ENCODE results near the gene MAEA.

DNA sequence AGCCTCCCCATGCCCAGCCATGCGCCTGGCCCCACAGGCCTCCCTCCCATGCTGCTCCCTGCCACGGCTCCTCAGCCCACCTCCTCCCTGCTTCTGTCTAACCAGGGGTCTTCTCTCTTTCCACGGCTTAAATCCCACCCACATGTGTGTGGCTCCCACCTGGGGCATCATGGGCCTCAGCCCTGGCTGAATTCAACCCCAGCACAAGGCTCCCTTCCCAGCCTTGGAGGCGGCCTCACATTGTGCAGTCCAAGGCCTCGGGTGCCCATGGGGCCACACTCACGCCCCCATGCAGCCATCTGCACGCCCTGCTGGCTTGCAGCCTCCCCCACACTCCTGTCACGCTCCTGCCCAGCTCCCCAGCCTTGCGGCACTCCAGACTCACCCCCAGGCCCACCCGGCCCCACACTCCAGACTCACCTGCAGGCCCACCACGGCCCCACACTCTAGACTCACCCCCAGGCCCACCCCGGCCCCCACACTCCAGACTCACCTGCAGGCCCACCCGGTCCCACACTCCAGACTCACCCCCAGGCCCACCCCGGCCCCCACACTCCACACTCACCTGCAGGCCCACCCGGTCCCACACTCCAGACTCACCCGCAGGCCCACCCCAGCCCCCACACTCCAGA, 27.0 kb downstream of the MAEA start:
- TF ChIP-seq CTCF (IDR thresholded peaks at IDR 0.05) (no peak), JUN (IDR thresholded peaks at IDR 0.05) (no peak), POLR2A (IDR thresholded peaks at IDR 0.05; ENCODE audit: low read length) (no peak), RCOR1 (IDR thresholded peaks at IDR 0.05; ENCODE audit: low read depth, low read length) (no peak), RARB (CRISPR knock-in tag; IDR thresholded peaks at IDR 0.05) (no peak), EP300 (IDR thresholded peaks at IDR 0.05) (no peak), RFX5 (IDR thresholded peaks at IDR 0.05) (no peak), TP53 (CRISPR knock-in tag; IDR thresholded peaks at IDR 0.05) (no peak)
- TF ChIP-seq, protein P1, sequence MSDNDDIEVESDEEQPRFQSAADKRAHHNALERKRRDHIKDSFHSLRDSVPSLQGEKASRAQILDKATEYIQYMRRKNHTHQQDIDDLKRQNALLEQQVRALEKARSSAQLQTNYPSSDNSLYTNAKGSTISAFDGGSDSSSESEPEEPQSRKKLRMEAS (IDR thresholded peaks at IDR 0.05), result no peak
- TF ChIP-seq, protein P2, sequence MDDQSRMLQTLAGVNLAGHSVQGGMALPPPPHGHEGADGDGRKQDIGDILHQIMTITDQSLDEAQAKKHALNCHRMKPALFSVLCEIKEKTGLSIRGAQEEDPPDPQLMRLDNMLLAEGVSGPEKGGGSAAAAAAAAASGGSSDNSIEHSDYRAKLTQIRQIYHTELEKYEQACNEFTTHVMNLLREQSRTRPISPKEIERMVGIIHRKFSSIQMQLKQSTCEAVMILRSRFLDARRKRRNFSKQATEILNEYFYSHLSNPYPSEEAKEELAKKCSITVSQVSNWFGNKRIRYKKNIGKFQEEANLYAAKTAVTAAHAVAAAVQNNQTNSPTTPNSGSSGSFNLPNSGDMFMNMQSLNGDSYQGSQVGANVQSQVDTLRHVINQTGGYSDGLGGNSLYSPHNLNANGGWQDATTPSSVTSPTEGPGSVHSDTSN (IDR thresholded peaks at IDR 0.05), result no peak

All from A549 (cell line).